Neuronal stem cell (in vitro differentiated cells): ENCODE measurements around the gene MYBBP1A.

Source experiments
- DNase-seq: peaks from one replicate; pipeline ENCODE4 v3.0.0-alpha.2; 2013; ENCODE audit warnings: low spot score
- H2AFZ ChIP-seq: one replicate; pipeline ENCODE4 v1.6.1; 2013; ENCODE audit warnings: mild to moderate bottlenecking, low read length, inconsistent platforms
- H2AK5ac ChIP-seq: 2 replicates; pipeline ENCODE4 v1.6.1; 2013; ENCODE audit warnings: low read depth, mild to moderate bottlenecking, inconsistent platforms, low read length, moderate library complexity, mixed read lengths
- H2BK120ac ChIP-seq: 2 replicates; pipeline ENCODE4 v1.6.1; 2013; ENCODE audit warnings: low read depth, mild to moderate bottlenecking, inconsistent platforms, low read length, moderate library complexity, mixed read lengths
- H2BK12ac ChIP-seq: one replicate; pipeline ENCODE4 v1.6.1; 2013; ENCODE audit warnings: low read length, inconsistent platforms
- H2BK15ac ChIP-seq: 2 replicates; pipeline ENCODE4 v1.6.1; 2013; ENCODE audit warnings: mild to moderate bottlenecking, low read length, inconsistent platforms, mixed read lengths
- H2BK5ac ChIP-seq: one replicate; pipeline ENCODE4 v1.6.1; 2013; ENCODE audit warnings: inconsistent platforms, mild to moderate bottlenecking, low read length, moderate library complexity
- H3K14ac ChIP-seq: one replicate; pipeline ENCODE4 v1.6.1; 2013; ENCODE audit warnings: low read length, inconsistent platforms
- H3K18ac ChIP-seq: 2 replicates; pipeline ENCODE4 v1.6.1; 2013; ENCODE audit warnings: low read length, inconsistent platforms
- H3K23ac ChIP-seq: 2 replicates; pipeline ENCODE4 v1.6.1; 2013; ENCODE audit warnings: low read depth, mild to moderate bottlenecking, mixed read lengths, low read length, inconsistent platforms; ENCODE audit not compliant: poor library complexity
- H3K27ac ChIP-seq: replicated peaks from 3 replicates; pipeline ENCODE4 v1.5.1; 2013; ENCODE audit warnings: low read length, inconsistent platforms
- H3K27me3 ChIP-seq, 3 experiments: 2 replicates each; pipeline ENCODE4 v1.6.1; 2013; ENCODE audit warnings: low read length in 3 of 3, mild to moderate bottlenecking in 2 of 3, inconsistent platforms in 1 of 3, low read depth in 1 of 3, mixed read lengths in 1 of 3, moderate library complexity in 1 of 3; ENCODE audit not compliant: control insufficient read depth in 3 of 3, insufficient read depth in 3 of 3
- H3K36me3 ChIP-seq, 2 donors: replicated peaks in 1 of 2; 2 replicates each; pipeline ENCODE4 v1.6.1; 2013; ENCODE audit warnings: low read length in 2 of 2; ENCODE audit not compliant: control insufficient read depth in 2 of 2, insufficient read depth in 2 of 2
- H3K4ac ChIP-seq: 2 replicates; pipeline ENCODE4 v1.6.1; 2013; ENCODE audit warnings: inconsistent platforms, mild to moderate bottlenecking, low read length, moderate library complexity
- H3K4me1 ChIP-seq, 2 donors: 1 replicate in 1 of 2; 2 replicates in 1 of 2; pipeline ENCODE4 v1.6.1; 2013; ENCODE audit warnings: low read length in 2 of 2, low read depth in 1 of 2; ENCODE audit not compliant: control insufficient read depth in 2 of 2, insufficient read depth in 1 of 2
- H3K4me2 ChIP-seq: one replicate; pipeline ENCODE4 v1.6.1; 2013; ENCODE audit warnings: mild to moderate bottlenecking, low read length, inconsistent platforms; ENCODE audit not compliant: insufficient read depth, poor library complexity, severe bottlenecking
- H3K4me3 ChIP-seq, 2 donors: 2 replicates each; pipeline ENCODE4 v1.5.1; 2013; ENCODE audit warnings: low read length in 2 of 2, mild to moderate bottlenecking in 2 of 2, inconsistent platforms in 1 of 2, moderate library complexity in 1 of 2
- H3K79me1 ChIP-seq: one replicate; pipeline ENCODE4 v1.6.1; 2013; ENCODE audit warnings: low read depth, mild to moderate bottlenecking, inconsistent platforms, low read length, moderate library complexity
- H3K9ac ChIP-seq: one replicate; pipeline ENCODE4 v1.6.1; 2013; ENCODE audit warnings: mild to moderate bottlenecking, low read depth, low read length, inconsistent platforms; ENCODE audit not compliant: poor library complexity
- H3K9me3 ChIP-seq, 2 donors: replicated peaks in 1 of 2; 2 replicates each; pipeline versions ENCODE3 to v1.6.1; 2013; ENCODE audit warnings: low read length in 2 of 2, mild to moderate bottlenecking in 2 of 2, inconsistent platforms in 1 of 2, low read depth in 1 of 2, mixed read lengths in 1 of 2, moderate library complexity in 1 of 2; ENCODE audit not compliant: control insufficient read depth in 2 of 2, insufficient read depth in 1 of 2
- H4K8ac ChIP-seq: one replicate; pipeline ENCODE4 v1.6.1; 2013; ENCODE audit warnings: low read depth, mild to moderate bottlenecking, inconsistent platforms, low read length, moderate library complexity
- H4K91ac ChIP-seq: one replicate; pipeline ENCODE4 v1.6.1; 2013; ENCODE audit warnings: low read length, low read depth, mild to moderate bottlenecking, inconsistent platforms; ENCODE audit not compliant: poor library complexity
- WGBS, 2 donors: extraction: QIAGEN DNeasy Blood & Tissue Kit; methylation state at CpG; one replicate each; pipeline ENCODE4 v1.1.7; 2013; ENCODE audit warnings: missing lambda C conversion rate in 2 of 2, mixed read lengths in 1 of 2; ENCODE audit not compliant: insufficient read length in 2 of 2, insufficient replicate concordance in 1 of 2; ENCODE audit errors: extremely low coverage in 2 of 2; 5-methylcytosine and 5-hydroxymethylcytosine counted together

The MYBBP1A gene

DNA sequence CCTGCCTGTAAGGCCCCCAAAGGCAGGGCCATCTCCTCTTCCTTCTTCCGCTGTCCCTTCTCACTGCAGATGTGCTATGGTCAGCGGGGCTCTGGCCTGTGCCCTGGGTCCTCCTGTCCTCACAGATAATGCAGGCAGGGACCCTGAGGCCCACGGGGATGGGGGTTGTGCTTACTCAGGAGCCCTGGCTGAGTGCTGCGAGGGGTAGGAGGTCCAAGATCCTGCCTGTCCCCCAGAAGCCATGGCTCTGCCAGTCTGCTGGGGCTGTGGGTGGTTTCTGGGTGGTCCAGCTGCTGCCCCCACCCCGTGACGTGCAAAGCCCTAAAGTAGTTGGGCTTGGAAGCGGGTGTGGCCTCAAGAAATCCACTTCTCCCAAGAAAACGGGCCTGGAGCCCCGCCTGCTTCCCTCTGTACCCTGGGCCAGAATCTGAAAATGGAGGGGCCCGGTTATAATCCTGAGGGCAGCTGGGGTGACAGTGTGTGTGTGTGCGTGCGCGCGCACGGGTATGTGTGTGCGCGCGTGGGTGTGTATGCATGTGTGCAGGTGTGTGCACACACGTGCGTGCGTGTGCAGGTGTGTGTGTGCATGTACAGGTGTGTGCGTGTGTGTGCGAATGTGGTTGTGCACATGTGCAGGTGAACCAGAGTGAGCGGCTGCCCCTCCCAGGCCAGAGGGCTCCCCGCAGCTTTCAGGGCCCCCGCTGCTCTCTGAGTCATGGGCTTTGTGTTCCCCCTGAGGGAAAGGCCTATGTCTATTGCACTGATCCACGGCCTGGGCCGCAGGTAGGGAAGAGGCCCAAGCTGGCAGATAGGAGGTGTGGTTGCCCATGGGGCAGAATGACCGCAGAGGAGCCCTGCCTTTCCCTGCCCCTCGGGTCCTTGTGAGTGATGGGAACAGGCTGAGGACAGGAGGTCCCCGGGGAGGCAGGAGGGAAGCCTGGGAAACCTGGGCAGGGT, 42.8 kb downstream of the MYBBP1A start:
- Histone ChIP-seq H2BK5ac (no peak overlapping the region), H2AK5ac (peak overlapping the region; percentile 92), H3K27ac (no peak overlapping the region), H2BK12ac (peak overlapping the region; percentile 91), H3K18ac (peak overlapping the region; percentile 27), H3K14ac (no peak overlapping the region), H4K8ac (no peak overlapping the region), H3K23ac (peak overlapping the region; percentile 40), H3K9ac (no peak overlapping the region), H4K91ac (no peak overlapping the region), H2AFZ (no peak overlapping the region), H2BK120ac (no peak overlapping the region), H3K9me3 (no peaks in the 10 kb centered on the region), H2BK15ac (peak overlapping the region; percentile 69), H3K4me1 (peaks cover 15 to 17% of the 10 kb centered on the region in 2 donors), H3K4me3 (no peak overlapping the region), H3K79me1 (no peaks in the 10 kb centered on the region), H3K36me3 (no peaks in the 10 kb centered on the region), H3K4me2 (no peak overlapping the region), H3K4ac (no peak overlapping the region), H3K27me3 (peaks cover 0 to 44% (median 0%) of the 10 kb centered on the region in 3 experiments)
- no CpG with 5 or more reads among the region's 31 CpGs for WGBS, 2 donors
- no peak for DNase-seq

DNA sequence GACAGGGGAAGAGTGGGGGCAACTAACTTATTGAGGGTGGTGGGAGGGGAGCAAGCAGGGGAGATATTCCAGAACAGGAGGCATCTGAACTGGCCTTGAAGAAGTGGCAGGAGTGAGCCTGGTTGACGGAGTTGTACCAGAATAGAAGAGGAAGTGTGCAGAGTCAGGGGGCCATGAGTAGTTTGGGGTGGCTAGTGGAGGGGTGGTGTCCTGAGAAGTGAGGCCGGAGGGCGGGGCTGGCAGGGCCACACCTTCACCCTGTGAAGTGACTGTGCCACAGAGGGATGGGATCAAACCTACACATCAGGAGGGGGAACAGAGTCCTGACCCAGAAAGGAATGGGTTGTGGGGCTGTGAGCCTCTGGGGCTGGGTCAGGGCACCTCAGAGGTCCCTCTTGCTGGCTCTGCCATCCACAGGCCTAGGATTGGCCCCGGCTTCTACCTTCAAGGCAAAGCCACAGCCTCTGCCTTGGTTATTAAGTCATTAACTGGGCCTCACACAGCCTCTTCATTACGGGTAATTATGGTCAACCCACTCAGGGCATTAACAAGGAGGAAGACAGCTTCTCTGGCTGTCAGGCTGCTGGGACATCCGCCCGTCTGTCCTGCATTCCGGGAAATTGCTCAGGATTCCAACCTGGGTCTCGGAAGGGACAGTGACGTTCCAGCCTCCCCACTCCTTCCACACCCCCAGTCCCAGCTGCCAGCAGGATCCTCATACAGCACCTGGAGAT, 43.8 kb downstream of the MYBBP1A start:
- H2BK15ac ChIP-seq, result no peak overlapping the region
- H2BK5ac ChIP-seq, result no peak overlapping the region
- no peak overlapping the region for H3K9ac ChIP-seq
- no peak overlapping the region for H2BK120ac ChIP-seq
- WGBS, 2 donors, result no CpG with 5 or more reads among the region's 10 CpGs
- H3K4me2 ChIP-seq, result no peak overlapping the region
- no peak overlapping the region for H4K8ac ChIP-seq
- H4K91ac ChIP-seq, result no peak overlapping the region
- no peak overlapping the region for H3K27ac ChIP-seq
- H2AK5ac ChIP-seq, result peak overlapping the region; percentile 32
- H2AFZ ChIP-seq, result no peak overlapping the region
- H3K4ac ChIP-seq, result no peak overlapping the region
- no peaks in the 10 kb centered on the region for H3K9me3 ChIP-seq
- peaks cover 0 to 44% (median 0%) of the 10 kb centered on the region in 3 experiments for H3K27me3 ChIP-seq
- H3K36me3 ChIP-seq, result no peaks in the 10 kb centered on the region
- no peak overlapping the region for H3K18ac ChIP-seq
- H3K79me1 ChIP-seq, result no peaks in the 10 kb centered on the region
- no peak overlapping the region for H2BK12ac ChIP-seq
- no peak overlapping the region for H3K23ac ChIP-seq
- no peak overlapping the region for H3K4me3 ChIP-seq
- H3K14ac ChIP-seq, result no peak overlapping the region
- DNase-seq, result no peak
- H3K4me1 ChIP-seq, result peaks cover 15 to 17% of the 10 kb centered on the region in 2 donors

DNA sequence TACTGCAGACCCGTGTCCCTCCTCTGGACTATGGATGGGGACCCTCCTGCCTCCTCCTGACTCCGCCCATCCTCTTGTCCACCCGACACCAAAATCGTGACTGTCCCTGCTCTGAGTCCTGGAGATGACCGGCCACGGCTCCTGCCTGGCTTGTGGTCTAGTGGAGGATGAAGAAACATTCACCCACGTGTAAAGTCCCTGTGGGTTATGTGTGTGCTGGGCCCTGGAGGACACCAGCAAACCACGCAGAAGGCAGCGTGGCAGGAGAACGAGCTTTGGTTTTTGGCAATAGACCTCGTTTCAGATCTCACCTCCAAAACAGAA, 44.6 kb downstream of the MYBBP1A start:
- H3K79me1 ChIP-seq, result no peaks in the 10 kb centered on the region
- H3K9ac ChIP-seq, result no peak overlapping the region
- peak overlapping the region; percentile 78 for H3K23ac ChIP-seq
- DNase-seq, result no peak
- no peak overlapping the region for H2BK120ac ChIP-seq
- no peak overlapping the region for H3K4ac ChIP-seq
- H3K4me3 ChIP-seq, result no peak overlapping the region
- no peak overlapping the region for H4K8ac ChIP-seq
- H3K18ac ChIP-seq, result peak overlapping the region; percentile 78
- no peak overlapping the region for H3K14ac ChIP-seq
- H3K27ac ChIP-seq, result no peak overlapping the region
- H2BK12ac ChIP-seq, result no peak overlapping the region
- no peak overlapping the region for H3K4me2 ChIP-seq
- H3K4me1 ChIP-seq, result peaks cover 14 to 17% of the 10 kb centered on the region in 2 donors
- no peaks in the 10 kb centered on the region for H3K36me3 ChIP-seq
- H4K91ac ChIP-seq, result no peak overlapping the region
- H2AFZ ChIP-seq, result no peak overlapping the region
- H3K27me3 ChIP-seq, result peaks cover 0 to 51% (median 0%) of the 10 kb centered on the region in 3 experiments
- no peak overlapping the region for H2BK15ac ChIP-seq
- peak overlapping the region; percentile 30 for H2BK5ac ChIP-seq
- WGBS, 2 donors, result no CpG with 5 or more reads among the region's 11 CpGs
- no peak overlapping the region for H2AK5ac ChIP-seq
- no peaks in the 10 kb centered on the region for H3K9me3 ChIP-seq
